CD4-positive, alpha-beta T cell treated with Interleukin-1 beta for 1 hour (primary cell): Measurements from ENCODE around the gene LRRC37B.
"Not testable (repeated sequence)": the region's sequence is repeated elsewhere in the genome, so short reads cannot be mapped to it uniquely, and the experiment has no call there.

Experiments used
- DNase-seq, 2 donors: peaks; one replicate each; pipeline ENCODE4 v3.0.0-alpha.2; 2020 to 2022

The LRRC37B gene

DNA sequence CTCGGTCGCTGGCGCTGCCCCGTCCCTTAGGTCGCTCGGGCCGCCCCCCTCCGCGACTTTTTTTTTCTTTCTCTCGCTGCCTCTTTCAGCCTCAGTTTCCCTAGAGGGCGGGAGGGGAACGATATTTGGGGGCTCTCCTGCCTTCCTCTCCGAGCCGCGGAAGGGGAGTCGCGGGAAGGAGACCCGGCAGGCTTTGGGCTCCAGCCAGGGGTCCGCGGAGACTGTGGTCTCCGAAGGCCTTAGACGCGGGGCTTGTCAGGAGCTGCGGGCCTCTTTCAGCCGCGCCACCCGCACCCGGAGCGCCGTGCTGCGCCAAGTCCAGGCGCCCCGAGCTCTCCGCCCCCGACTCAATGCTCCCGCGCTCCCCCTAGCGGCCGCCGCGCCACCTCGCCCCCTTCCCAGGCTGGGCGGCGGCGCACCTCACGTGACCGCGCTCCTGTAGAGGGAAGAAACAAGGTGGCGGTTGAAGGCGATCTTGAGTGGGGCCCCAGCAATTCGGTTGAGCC lies at the start of gene LRRC37B:
TSS of gene LRRC37B (plus strand) at position 427 of the 506 bp plus-strand sequence. CDS start 14,010 bp downstream, outside the sequence.
- peak; percentile 88 to 91 for DNase-seq

- DNase-seq = not testable (repeated sequence)
Measured at GRCh38 chr17:31964131-31964530, 43.1 kb upstream of the LRRC37B start.

DNA sequence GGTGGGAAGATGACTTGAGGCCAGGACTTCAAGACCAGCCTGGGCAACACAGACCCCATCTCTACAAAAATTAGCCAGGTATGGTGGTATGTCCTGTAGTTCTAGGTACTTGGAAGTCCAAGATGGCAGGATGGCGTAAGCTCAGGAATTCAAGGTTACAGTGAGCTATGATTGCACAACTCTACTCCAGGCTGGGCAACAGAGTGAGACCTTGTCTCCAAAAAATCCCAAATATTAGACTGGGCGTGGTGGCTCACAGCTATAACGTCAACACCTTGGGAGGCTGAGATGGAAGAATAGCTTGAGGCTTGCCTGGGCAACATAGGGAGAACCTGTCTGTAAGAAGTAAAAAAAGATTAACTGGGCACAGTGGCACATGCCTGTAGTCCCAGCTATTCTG lies 39.5 kb upstream of the LRRC37B start:
- DNase-seq = no peak

DNA sequence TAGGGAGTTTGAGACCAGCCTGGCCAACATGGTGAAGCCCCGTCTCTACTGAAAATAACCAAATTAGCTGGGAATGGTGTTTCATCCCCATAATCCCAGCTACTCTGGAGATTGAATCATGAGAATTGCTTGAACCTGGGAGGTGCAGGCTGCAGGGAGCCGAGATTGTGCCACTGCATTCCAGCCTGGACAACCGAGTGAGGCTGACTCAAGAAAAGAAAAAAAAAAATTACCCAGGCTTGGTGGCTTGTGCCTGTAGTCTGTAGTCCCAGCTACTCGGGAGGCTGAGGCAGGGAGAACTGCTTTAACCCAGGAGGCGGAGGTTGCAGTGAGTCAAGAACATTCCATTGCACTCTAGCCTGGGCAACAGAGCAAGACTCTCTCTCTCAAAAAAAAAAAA lies 36.8 kb upstream of the LRRC37B start:
- DNase-seq = not testable (repeated sequence)

- not testable (repeated sequence) for DNase-seq
Measured at GRCh38 chr17:31974269-31975071, 32.7 kb upstream of the LRRC37B start.

DNA sequence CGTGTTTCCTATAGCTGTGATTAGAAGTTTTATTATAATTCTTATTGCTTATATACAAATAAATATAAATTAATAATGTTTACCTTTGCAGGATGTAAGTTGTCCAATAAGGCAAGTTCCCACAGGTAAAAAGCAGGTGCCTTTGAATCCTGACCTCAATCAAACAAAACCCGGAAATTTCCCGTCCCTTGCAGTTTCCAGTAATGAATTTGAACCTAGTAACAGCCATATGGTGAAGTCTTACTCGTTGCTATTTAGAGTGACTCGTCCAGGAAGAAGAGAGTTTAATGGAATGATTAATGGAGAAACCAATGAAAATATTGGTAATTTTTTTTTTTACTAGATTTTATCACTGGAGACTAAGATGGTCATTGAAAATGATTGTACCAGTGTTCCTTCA lies 31.8 kb upstream of the LRRC37B start:
- DNase-seq = not testable (repeated sequence)

DNA sequence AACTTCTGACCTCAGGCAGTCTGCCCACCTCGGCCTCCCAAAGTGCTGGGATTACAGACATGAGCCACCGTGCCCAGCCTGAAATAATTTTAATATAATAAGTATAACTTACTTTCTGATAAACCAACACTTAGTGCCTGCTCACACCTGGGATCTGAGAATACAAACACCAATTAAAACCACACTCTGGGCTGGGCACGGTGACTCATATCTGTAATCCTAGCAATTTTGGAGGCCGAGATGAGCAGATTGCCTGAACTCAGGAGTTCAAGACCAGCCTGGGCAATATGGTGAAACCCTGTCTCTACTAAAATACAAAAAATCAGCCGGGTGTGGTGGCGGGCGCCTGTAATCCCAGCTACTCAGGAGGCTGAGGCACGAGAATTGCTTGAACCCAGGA lies 15.4 kb upstream of the LRRC37B start:
- DNase-seq = not testable (repeated sequence)

GRCh38 chr17:31997005-31997404 lies 10.2 kb upstream of the LRRC37B start:
- DNase-seq = no peak

GRCh38 chr17:32007463-32008298 lies 498 bp downstream of the LRRC37B start:
- DNase-seq = peak; percentile 17 to 29

GRCh38 chr17:32009262-32009542 lies 2.0 kb downstream of the LRRC37B start:
- DNase-seq = no peak

DNA sequence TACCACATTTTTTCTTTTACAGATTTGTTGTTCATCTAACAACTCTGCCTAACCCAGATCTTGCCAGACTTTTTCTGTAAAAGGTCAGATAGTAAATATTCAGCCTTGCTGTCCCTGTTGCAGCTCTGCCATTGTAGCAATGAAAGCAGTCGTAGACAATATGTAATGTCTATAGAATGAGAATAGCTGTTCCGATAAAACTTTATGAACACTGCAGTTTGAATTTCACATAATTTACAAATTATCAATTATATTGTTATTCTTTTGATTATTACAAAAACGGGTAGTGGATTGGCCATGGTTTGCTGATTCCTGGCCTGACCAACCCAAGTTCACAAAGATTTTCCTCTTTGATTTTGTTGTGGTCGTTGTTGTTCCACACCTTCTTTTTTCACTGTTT lies 2.9 kb downstream of the LRRC37B start:
- DNase-seq = no peak

- no peak for DNase-seq
Measured at GRCh38 chr17:32015245-32016013, 8.2 kb downstream of the LRRC37B start.

- DNase-seq = no peak
Measured at GRCh38 chr17:32016231-32016630, 9.0 kb downstream of the LRRC37B start.

- DNase-seq = no peak
Measured at GRCh38 chr17:32019228-32019627, 12.0 kb downstream of the LRRC37B start.

GRCh38 chr17:32020943-32021614 lies 13.9 kb downstream of the LRRC37B start:
- DNase-seq = no peak

DNA sequence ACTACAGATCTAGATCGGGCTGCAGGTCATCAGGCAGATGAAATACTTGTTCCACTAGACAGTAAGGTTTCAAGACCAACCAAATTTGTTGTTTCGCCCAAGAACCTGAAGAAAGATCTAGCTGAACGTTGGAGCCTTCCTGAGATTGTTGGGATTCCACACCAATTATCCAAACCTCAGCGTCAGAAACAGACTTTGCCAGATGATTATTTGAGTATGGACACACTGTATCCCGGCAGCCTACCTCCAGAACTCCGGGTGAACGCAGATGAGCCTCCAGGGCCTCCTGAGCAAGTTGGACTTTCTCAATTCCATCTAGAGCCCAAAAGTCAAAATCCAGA lies 14.4 kb downstream of the LRRC37B start:
- DNase-seq = no peak

DNA sequence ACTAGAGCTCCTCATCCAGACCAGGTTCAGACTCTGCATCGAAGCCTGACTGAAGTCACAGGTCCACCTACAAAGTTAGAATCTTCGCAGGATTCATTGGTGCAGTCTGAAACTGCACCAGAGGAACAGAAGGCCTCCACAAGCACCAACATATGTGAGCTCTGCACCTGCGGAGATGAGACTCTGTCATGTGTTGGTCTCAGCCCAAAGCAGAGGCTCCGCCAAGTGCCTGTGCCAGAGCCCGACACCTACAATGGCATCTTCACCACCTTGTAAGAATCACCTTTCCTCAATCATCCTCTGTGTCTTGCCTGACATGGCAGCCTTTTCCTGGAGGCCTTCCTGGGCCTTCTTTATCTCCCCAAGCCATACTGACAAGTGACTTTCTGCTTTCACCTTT lies 15.4 kb downstream of the LRRC37B start:
- not testable (repeated sequence) for DNase-seq

GRCh38 chr17:32027271-32027670 lies 20.1 kb downstream of the LRRC37B start:
- DNase-seq = not testable (repeated sequence)

- no peak for DNase-seq
Measured at GRCh38 chr17:32033223-32033622, 26.0 kb downstream of the LRRC37B start.

- not testable (repeated sequence) for DNase-seq
Measured at GRCh38 chr17:32033812-32034211, 26.6 kb downstream of the LRRC37B start.

- not testable (repeated sequence) for DNase-seq
Measured at GRCh38 chr17:32040246-32040645, 33.1 kb downstream of the LRRC37B start.

GRCh38 chr17:32041306-32041875 lies 34.2 kb downstream of the LRRC37B start:
- not testable (repeated sequence) for DNase-seq
